OCI-LY3 (cell line): ENCODE results near the gene UNKL.

ENCODE experiments used
- H2AFZ ChIP-seq: fragments of 200-600, 300-600 bp; shearing (Covaris generic); 2 replicates; pipeline ENCODE4 v1.6.0; 2014; ENCODE audit warnings: antibody characterized with exemption, low read depth, low read length
- H3K27ac ChIP-seq: fragments of 200-600, 300-600 bp; sonication (generic); 2 replicates; pipeline ENCODE4 v1.5.1; 2014; ENCODE audit warnings: mild to moderate bottlenecking, low read length, moderate library complexity, mixed read lengths
- H3K27me3 ChIP-seq: fragments of 200-600, 300-600 bp; sonication (generic); 2 replicates; pipeline ENCODE4 v1.6.1; 2014; ENCODE audit warnings: low read depth, low read length, mixed read lengths
- H3K36me3 ChIP-seq: fragments of 200-600, 300-600 bp; sonication (generic); replicated peaks from 2 replicates; pipeline ENCODE3; 2014; ENCODE audit warnings: low read depth, low read length, mixed read lengths
- H3K4me1 ChIP-seq: fragments of 300-600, 200-600 bp; sonication (generic); 2 replicates; pipeline ENCODE4 v1.6.1; 2014; ENCODE audit warnings: low read length, mixed read lengths
- H3K4me2 ChIP-seq: fragments of 200-600, 300-600 bp; sonication (generic); 2 replicates; pipeline ENCODE4 v1.6.1; 2014; ENCODE audit warnings: low read length, mixed read lengths
- H3K4me3 ChIP-seq: fragments of 300-600, 200-600 bp; sonication (generic); 2 replicates; pipeline ENCODE4 v1.5.1; 2014; ENCODE audit warnings: antibody characterized with exemption, mild to moderate bottlenecking, low read length, moderate library complexity
- H3K79me2 ChIP-seq: fragments of 300-600, 200-600 bp; shearing (Covaris generic); 2 replicates; pipeline ENCODE4 v1.6.1; 2014; ENCODE audit warnings: mild to moderate bottlenecking, low read length, mixed read lengths
- H3K9ac ChIP-seq: fragments of 300-600, 200-600 bp; shearing (Covaris generic); 2 replicates; pipeline ENCODE4 v1.6.0; 2014; ENCODE audit warnings: mild to moderate bottlenecking, low read length, moderate library complexity
- H3K9me3 ChIP-seq: fragments of 200-600, 300-600 bp; shearing (Covaris generic); 2 replicates; pipeline ENCODE4 v1.6.1; 2014; ENCODE audit warnings: low read length, mixed read lengths; ENCODE audit not compliant: insufficient read depth
- H4K20me1 ChIP-seq: fragments of 200-600, 300-600 bp; sonication (generic); 2 replicates; pipeline ENCODE4 v1.6.1; 2016; ENCODE audit warnings: low read length, mixed read lengths; ENCODE audit not compliant: insufficient read depth
- EZH2phosphoT487 ChIP-seq: fragments of 200-600 bp; shearing (Covaris generic); IDR thresholded peaks from 2 replicates; pipeline ENCODE4 v1.6.1; 2018; ENCODE audit warnings: antibody characterized with exemption, mixed run types, low read depth
- TF ChIP-seq, protein P1 (sequence below): fragments of 200-600, 300-600 bp; sonication (generic); IDR thresholded peaks from 2 replicates; pipeline ENCODE4 v1.5.1; 2014; ENCODE audit warnings: antibody characterized with exemption, low read length, low read depth

The UNKL gene

DNA sequence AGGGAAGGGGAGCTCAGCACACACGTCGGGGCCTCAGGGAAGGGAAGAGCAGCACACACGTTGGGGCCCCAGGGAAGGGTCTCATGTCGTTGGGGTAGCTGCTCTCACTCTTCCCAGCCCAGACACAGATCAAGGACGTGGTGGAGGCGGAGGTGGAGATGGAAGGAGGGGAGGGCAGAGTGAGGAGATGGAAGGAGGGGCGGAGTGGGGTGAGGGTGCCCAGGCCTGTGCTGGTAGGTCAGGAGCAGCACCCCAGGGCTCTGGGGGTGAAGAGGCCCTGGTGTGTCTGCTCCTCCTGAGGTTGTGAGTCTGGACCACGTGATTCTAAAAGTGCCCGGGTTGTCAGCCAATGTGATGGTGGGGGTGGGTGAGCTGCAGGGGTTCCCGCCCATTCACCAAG, 45.5 kb upstream of the UNKL start:
- H3K79me2 ChIP-seq: no peaks in the 10 kb centered on the region
- no peak overlapping the region for H3K4me2 ChIP-seq
- peaks cover 6% of the 10 kb centered on the region; the same call in 1 of the 2 replicates for H3K4me1 ChIP-seq
- H3K27ac ChIP-seq: no peak overlapping the region
- H4K20me1 ChIP-seq: no peaks in the 10 kb centered on the region
- H3K9ac ChIP-seq: no peak overlapping the region
- no peaks in the 10 kb centered on the region for H3K36me3 ChIP-seq
- TF ChIP-seq EZH2phosphoT487: no peak
- TF ChIP-seq, protein P1, sequence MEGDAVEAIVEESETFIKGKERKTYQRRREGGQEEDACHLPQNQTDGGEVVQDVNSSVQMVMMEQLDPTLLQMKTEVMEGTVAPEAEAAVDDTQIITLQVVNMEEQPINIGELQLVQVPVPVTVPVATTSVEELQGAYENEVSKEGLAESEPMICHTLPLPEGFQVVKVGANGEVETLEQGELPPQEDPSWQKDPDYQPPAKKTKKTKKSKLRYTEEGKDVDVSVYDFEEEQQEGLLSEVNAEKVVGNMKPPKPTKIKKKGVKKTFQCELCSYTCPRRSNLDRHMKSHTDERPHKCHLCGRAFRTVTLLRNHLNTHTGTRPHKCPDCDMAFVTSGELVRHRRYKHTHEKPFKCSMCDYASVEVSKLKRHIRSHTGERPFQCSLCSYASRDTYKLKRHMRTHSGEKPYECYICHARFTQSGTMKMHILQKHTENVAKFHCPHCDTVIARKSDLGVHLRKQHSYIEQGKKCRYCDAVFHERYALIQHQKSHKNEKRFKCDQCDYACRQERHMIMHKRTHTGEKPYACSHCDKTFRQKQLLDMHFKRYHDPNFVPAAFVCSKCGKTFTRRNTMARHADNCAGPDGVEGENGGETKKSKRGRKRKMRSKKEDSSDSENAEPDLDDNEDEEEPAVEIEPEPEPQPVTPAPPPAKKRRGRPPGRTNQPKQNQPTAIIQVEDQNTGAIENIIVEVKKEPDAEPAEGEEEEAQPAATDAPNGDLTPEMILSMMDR: no peak
- H3K27me3 ChIP-seq: no peaks in the 10 kb centered on the region
- H3K9me3 ChIP-seq: no peaks in the 10 kb centered on the region
- no peak overlapping the region for H3K4me3 ChIP-seq
- H2AFZ ChIP-seq: no peak overlapping the region

DNA sequence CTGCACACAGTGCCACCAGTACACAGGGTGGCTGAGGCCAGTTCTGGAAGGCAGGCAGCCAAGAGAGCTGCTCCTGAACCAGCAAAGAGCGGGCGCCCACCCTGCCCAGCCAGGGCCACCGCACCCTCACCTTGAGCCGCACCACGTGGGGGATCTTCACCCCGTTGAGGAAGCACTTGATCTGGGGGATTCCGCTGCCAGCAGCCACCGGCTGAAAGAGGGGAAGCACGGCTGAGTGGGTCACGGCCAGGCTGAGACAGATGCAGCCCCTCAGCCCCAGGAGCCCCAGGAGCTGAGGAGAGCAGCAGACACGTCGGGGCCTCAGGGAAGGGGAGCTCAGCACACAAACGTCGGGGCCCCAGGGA, 44.5 kb upstream of the UNKL start:
- Histone ChIP-seq H3K4me2 (no peak overlapping the region), H3K36me3 (no peaks in the 10 kb centered on the region), H4K20me1 (no peaks in the 10 kb centered on the region), H3K4me3 (no peak overlapping the region), H3K9me3 (no peaks in the 10 kb centered on the region), H3K27ac (no peak overlapping the region), H2AFZ (no peak overlapping the region), H3K79me2 (no peaks in the 10 kb centered on the region), H3K4me1 (peaks cover 6% of the 10 kb centered on the region; the same call in 1 of the 2 replicates), H3K27me3 (no peaks in the 10 kb centered on the region), H3K9ac (no peak overlapping the region)
- TF ChIP-seq, protein P1: no peak
- no peak for TF ChIP-seq EZH2phosphoT487

DNA sequence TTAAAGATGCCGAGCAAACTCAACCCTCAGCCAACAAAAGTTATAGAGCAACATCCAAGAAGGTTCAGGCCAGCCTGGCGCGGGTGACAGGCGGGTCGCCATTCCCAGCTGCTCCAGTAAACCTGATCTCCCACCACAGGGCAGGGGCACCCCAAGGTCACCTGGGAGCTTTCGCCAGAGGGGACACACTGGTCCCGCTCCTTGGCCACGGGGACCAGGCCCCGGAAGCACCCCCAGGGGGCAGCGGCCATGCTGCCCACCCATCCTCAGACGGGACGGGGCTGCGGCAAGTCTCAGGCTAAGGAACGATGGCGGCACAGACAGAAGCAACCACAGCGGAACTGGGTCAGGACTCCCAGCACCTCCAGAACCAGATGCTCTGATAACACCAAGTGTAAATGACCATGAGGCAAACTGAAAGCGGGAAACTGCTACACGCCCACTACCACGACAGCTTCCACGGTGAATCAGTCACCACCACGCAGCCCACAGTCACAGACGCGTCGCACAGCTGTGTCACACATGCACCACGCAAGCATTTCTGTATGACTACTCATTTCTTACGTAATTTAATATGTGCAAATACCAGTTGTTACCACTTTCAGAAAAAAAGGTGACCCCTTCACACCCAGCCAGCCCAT, 44.0 kb upstream of the UNKL start:
- Histone ChIP-seq H3K9me3 (no peaks in the 10 kb centered on the region), H3K4me1 (peaks cover 6% of the 10 kb centered on the region; the same call in 1 of the 2 replicates), H3K79me2 (no peaks in the 10 kb centered on the region), H3K36me3 (no peaks in the 10 kb centered on the region), H3K4me2 (no peak overlapping the region), H3K9ac (no peak overlapping the region), H4K20me1 (no peaks in the 10 kb centered on the region), H3K4me3 (no peak overlapping the region), H3K27ac (no peak overlapping the region), H2AFZ (no peak overlapping the region), H3K27me3 (no peaks in the 10 kb centered on the region)
- TF ChIP-seq, protein P1: no peak
- TF ChIP-seq EZH2phosphoT487: no peak

DNA sequence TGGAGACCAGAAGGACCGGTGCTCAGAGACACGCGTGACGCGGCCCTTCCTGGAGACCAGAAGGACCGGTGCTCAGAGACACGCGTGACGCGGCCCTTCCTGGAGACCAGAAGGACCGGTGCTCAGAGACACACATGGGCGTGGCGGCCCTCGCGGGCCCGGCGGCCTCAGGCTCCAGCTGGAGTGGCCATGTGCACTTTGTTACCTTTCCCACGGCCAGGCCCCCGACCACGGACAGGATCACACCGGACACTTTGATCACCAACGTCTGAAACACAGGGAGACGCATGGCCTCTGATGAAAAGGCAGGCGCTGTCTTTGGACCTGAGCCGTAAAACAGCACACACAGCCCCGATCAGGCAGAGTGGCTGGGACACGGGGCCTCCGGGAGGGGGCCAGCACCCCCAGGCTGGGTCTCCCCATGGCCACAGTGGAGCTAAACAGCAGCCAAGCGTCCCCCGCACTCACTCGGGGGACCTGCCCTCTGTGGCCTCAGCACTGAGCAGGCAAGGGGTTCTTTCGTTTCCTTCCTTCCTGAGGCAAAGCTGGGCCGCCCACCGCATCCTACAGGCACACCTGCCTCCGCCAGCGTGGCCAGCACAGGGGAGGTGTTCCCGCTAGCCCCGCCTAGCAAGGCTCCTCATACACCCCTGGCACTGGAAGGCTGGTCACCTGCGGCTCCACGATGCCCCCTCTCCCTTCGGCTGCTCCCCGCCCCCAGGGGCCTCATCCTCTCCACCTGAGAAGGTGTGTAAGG, 43.2 kb upstream of the UNKL start:
- H3K9ac ChIP-seq: no peak overlapping the region
- no peak overlapping the region for H3K27ac ChIP-seq
- peaks cover 6% of the 10 kb centered on the region; the same call in 1 of the 2 replicates for H3K4me1 ChIP-seq
- H3K4me2 ChIP-seq: no peak overlapping the region
- no peak overlapping the region for H3K4me3 ChIP-seq
- H4K20me1 ChIP-seq: no peaks in the 10 kb centered on the region
- no peaks in the 10 kb centered on the region for H3K27me3 ChIP-seq
- no peak for TF ChIP-seq EZH2phosphoT487
- TF ChIP-seq, protein P1: no peak
- H3K9me3 ChIP-seq: no peaks in the 10 kb centered on the region
- no peaks in the 10 kb centered on the region for H3K36me3 ChIP-seq
- H2AFZ ChIP-seq: no peak overlapping the region
- H3K79me2 ChIP-seq: no peaks in the 10 kb centered on the region
